Measurements from ENCODE around the gene TEX29. TPM values are rescaled to one million over a fixed set of nuclear protein-coding genes. Genes with fewer than 3 reads are reported as not detected.

Gene TEX29
- total RNA-seq, 6 experiments from 2014 or later: 0.42 TPM; not detected in 5

- no peaks in the 10 kb centered on the region for H3K4me1 ChIP-seq
- DNase-seq (no peak), ATAC-seq (no peak)
- WGBS (ENCODE audit: insufficient coverage, low coverage, low lambda C conversion rate, missing lambda C conversion rate): 80% methylated on average over 4 of the region's 13 CpGs
- H3K9me3 ChIP-seq: no peaks in the 10 kb centered on the region
- H3K27me3 ChIP-seq: no peaks in the 10 kb centered on the region
- intact Hi-C loops (cut with DNase I): no loop called here
- H3K27ac ChIP-seq: no peak overlapping the region
- H3K4me3 ChIP-seq: no peak overlapping the region
- H3K36me3 ChIP-seq: peaks cover 0 to 53% (median 21%) of the 10 kb centered on the region in 4 donors
- TF ChIP-seq POLR2A (IDR thresholded peaks at IDR 0.05) (no peak), CTCF (IDR thresholded peaks at IDR 0.05) (no peak)
Observed at GRCh38 chr13:111292710-111293485, 27.5 kb upstream of the TEX29 start.

- Histone ChIP-seq H3K9me3 (no peaks in the 10 kb centered on the region), H3K36me3 (peaks cover 0 to 37% (median 12%) of the 10 kb centered on the region in 4 donors), H3K4me1 (no peaks in the 10 kb centered on the region), H3K27me3 (no peaks in the 10 kb centered on the region), H3K27ac (no peak overlapping the region), H3K4me3 (no peak overlapping the region)
- intact Hi-C loops (cut with DNase I): no loop called here
- ATAC-seq (no peak), DNase-seq (no peak)
- WGBS (ENCODE audit: insufficient coverage, low coverage, low lambda C conversion rate, missing lambda C conversion rate): 60% methylated on average over 1 of the region's 9 CpGs
- no peak for TF ChIP-seq CTCF (IDR thresholded peaks at IDR 0.05)
- no peak for TF ChIP-seq POLR2A (IDR thresholded peaks at IDR 0.05)
Observed at GRCh38 chr13:111295886-111296285, 24.6 kb upstream of the TEX29 start.

GRCh38 chr13:111296417-111296816 is 24.0 kb upstream of the TEX29 start:
- no peaks in the 10 kb centered on the region for H3K4me1 ChIP-seq
- DNase-seq: no peak
- TF ChIP-seq POLR2A (IDR thresholded peaks at IDR 0.05) (no peak), CTCF (IDR thresholded peaks at IDR 0.05) (no peak)
- no peaks in the 10 kb centered on the region for H3K9me3 ChIP-seq
- H3K27me3 ChIP-seq: no peaks in the 10 kb centered on the region
- H3K4me3 ChIP-seq: no peak overlapping the region
- no peak overlapping the region for H3K27ac ChIP-seq
- peaks cover 0 to 37% (median 14%) of the 10 kb centered on the region in 4 donors for H3K36me3 ChIP-seq
- intact Hi-C loops (cut with DNase I): no loop called here
- ATAC-seq: no peak
- 66% methylated on average over 3 of the region's 6 CpGs for WGBS (ENCODE audit: insufficient coverage, low coverage, low lambda C conversion rate, missing lambda C conversion rate)

- no peak for DNase-seq
- WGBS (ENCODE audit: insufficient coverage, low coverage, low lambda C conversion rate, missing lambda C conversion rate): 89% methylated on average over 8 of the region's 13 CpGs
- H3K27ac ChIP-seq: no peak overlapping the region
- intact Hi-C loops (cut with DNase I): no loop called here
- no peaks in the 10 kb centered on the region for H3K4me1 ChIP-seq
- peaks cover 0 to 37% (median 20%) of the 10 kb centered on the region in 4 donors for H3K36me3 ChIP-seq
- H3K4me3 ChIP-seq: no peak overlapping the region
- H3K9me3 ChIP-seq: no peaks in the 10 kb centered on the region
- ATAC-seq: no peak
- H3K27me3 ChIP-seq: no peaks in the 10 kb centered on the region
- no peak for TF ChIP-seq CTCF (IDR thresholded peaks at IDR 0.05)
- no peak for TF ChIP-seq POLR2A (IDR thresholded peaks at IDR 0.05)
Observed at GRCh38 chr13:111298214-111298975, 22.0 kb upstream of the TEX29 start.
